GM13977 (cell line): Measurements from ENCODE around the gene OR13C2.
"Not testable (repeated sequence)": the region's sequence is repeated elsewhere in the genome, so short reads cannot be mapped to it uniquely, and the experiment has no call there.

Experiments used
- DNase-seq: peaks from one replicate; pipeline ENCODE4 v3.0.0; 2012; ENCODE audit warnings: low spot score
- CTCF ChIP-seq: IDR thresholded peaks from 2 replicates; pipeline ENCODE4 v1.5.1; 2012; ENCODE audit warnings: mild to moderate bottlenecking, control low read depth; ENCODE audit not compliant: insufficient read depth; ENCODE audit errors: extremely low read depth, missing control alignments
- in situ Hi-C: fragments of 300-500 bp; cut with MboI; formaldehyde crosslinking; loops from one replicate; pipeline ENCODE4 v1.12.0; 2022; ENCODE audit warnings: low sequenced_read_pairs, low pct_unique_long_range_greater_than_20kb, mixed read lengths, inconsistent platforms; ENCODE audit not compliant: unreplicated experiment

Gene OR13C2

GRCh38 chr9:104606152-104606551 lies 725 bp upstream of the OR13C2 start:
- in situ Hi-C loops: no loop called here
- DNase-seq: no peak
- TF ChIP-seq CTCF: no peak

GRCh38 chr9:104604801-104605200 lies 626 bp downstream of the OR13C2 start:
- no peak for DNase-seq
- no peak for TF ChIP-seq CTCF
- in situ Hi-C loops: no loop called here

- DNase-seq, in situ Hi-C loops: not testable (repeated sequence)
These were observed 6.1 kb downstream of the OR13C2 start, which contains the start of gene OR13C5 for GRCh38 chr9:104599313-104599712. Gene OR13C5, minus strand, starts transcription at chr9:104599413. Its CDS starts 0 bp downstream, at chr9:104599413.

GRCh38 chr9:104598749-104599148 lies 6.7 kb downstream of the OR13C2 start:
- in situ Hi-C loops: not testable (repeated sequence)

GRCh38 chr9:104589626-104590025 lies 15.8 kb downstream of the OR13C2 start:
- in situ Hi-C loops: no loop called here
- no peak for DNase-seq
- no peak for TF ChIP-seq CTCF

More at GRCh38 chr9:104598749-104599148, 6.7 kb downstream of the OR13C2 start:
- not testable (repeated sequence) for DNase-seq

GRCh38 chr9:104586496-104587180 lies 18.8 kb downstream of the OR13C2 start:
- DNase-seq: no peak
- in situ Hi-C loops: no loop called here
- TF ChIP-seq CTCF: no peak

GRCh38 chr9:104580562-104580961 lies 24.9 kb downstream of the OR13C2 start:
- TF ChIP-seq CTCF: no peak
- in situ Hi-C loops: no loop called here
- DNase-seq: no peak

GRCh38 chr9:104577263-104577662 lies 28.2 kb downstream of the OR13C2 start:
- in situ Hi-C loops: no loop called here
- TF ChIP-seq CTCF: no peak
- no peak for DNase-seq
